ENCODE data around the gene TBCA.

DNA sequence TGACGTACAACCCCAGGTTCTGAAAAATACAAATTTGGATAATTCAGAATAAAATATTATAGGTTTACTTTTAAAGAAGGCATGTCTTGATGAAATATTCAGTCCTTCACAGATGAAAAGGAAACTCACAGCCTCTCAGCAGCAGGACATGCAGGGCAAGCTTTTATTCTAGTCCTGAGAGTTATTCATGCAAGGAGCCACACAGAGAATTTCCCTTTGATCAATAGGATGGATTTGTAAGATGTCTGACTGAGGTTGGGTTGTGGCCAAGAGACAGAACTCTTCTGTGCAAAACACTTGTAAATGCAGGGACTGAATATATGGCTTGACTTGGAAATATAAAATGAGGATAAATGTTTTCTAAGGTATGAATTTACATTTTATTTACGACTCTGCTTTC is 48.8 kb upstream of the TBCA start:
- no peak for TF ChIP-seq EZH2 (IDR thresholded peaks at IDR 0.05; ENCODE audit: insufficient read depth, poor library complexity, severe bottlenecking)
- no peak for TF ChIP-seq EZH2phosphoT487 (IDR thresholded peaks at IDR 0.05; ENCODE audit: insufficient read depth, low read depth)

All from GM23248 (cell line).